ENCODE measurements around the gene RALGAPA1. TPM values are rescaled to one million over a fixed set of nuclear protein-coding genes. Genes with fewer than 3 reads are reported as not detected.

The RALGAPA1 gene
- total and polyA plus RNA-seq, 2 experiments from 2014 or later, result 21.9 to 27.3 TPM

GRCh38 chr14:35578135-35578534, 231.0 kb downstream of the RALGAPA1 start:
- Histone ChIP-seq H3K27me3 (ENCODE audit: insufficient read depth) (no peaks in the 10 kb centered on the region), H3K4me3 (no peak overlapping the region), H3K9me2 (ENCODE audit: insufficient read depth) (no peaks in the 10 kb centered on the region), H3K4me2 (no peak overlapping the region), H3K79me2 (replicated peaks; ENCODE audit: insufficient read depth) (no peaks in the 10 kb centered on the region), H3F3A (replicated peaks; ENCODE audit: low read depth) (no peaks in the 10 kb centered on the region), H2AFZ (no peak overlapping the region), H4K20me1 (replicated peaks; ENCODE audit: insufficient read depth) (no peaks in the 10 kb centered on the region), H3K27ac (ENCODE audit: low read depth) (no peak overlapping the region), H3K36me3 (ENCODE audit: insufficient read depth) (no peaks in the 10 kb centered on the region), H3K4me1 (ENCODE audit: insufficient read depth) (no peaks in the 10 kb centered on the region)
- TF ChIP-seq EZH2phosphoT487 (IDR thresholded peaks at IDR 0.05; ENCODE audit: unreplicated experiment) (no peak), NANOG (IDR thresholded peaks at IDR 0.05; ENCODE audit: borderline replicate concordance) (no peak), STAT1 (IDR thresholded peaks at IDR 0.05; ENCODE audit: unreplicated experiment) (no peak), JUNB (IDR thresholded peaks at IDR 0.05; ENCODE audit: unreplicated experiment) (no peak), CREB1 (CRISPR knock-in tag; IDR thresholded peaks at IDR 0.05; ENCODE audit: low read depth) (no peak), ZNF462 (CRISPR knock-in tag; IDR thresholded peaks at IDR 0.05) (no peak), ZNF114 (CRISPR knock-in tag; IDR thresholded peaks at IDR 0.05) (no peak), ETS1 (IDR thresholded peaks at IDR 0.05) (no peak)
- Mint-ChIP-seq H3K27me3 (ENCODE audit: insufficient read depth, low read depth, poor library complexity) (peaks cover 2% of the 10 kb centered on the region), H3K4me1 (no peaks in the 10 kb centered on the region; the same call in 1 of the 3 replicates), H3K4me3 (no peak overlapping the region), H3K9me3 (no peaks in the 10 kb centered on the region), H3K27ac (no peak overlapping the region), H3K36me3 (ENCODE audit: low read depth) (no peaks in the 10 kb centered on the region)
- no peak for DNase-seq (ENCODE audit: low spot score)
- no peak for ATAC-seq

All from GM23338 (cell line).